Motor neuron (in vitro differentiated cells): ENCODE results near the gene ODC1. TPM values are rescaled to one million over a fixed set of nuclear protein-coding genes. Genes with fewer than 3 reads are reported as not detected.

ENCODE experiments used
- ATAC-seq, 8 experiments: fragments of 200-7000 bp; cut with Tn5 transposase; replicated peaks in 6 of 8; 2 replicates each; pipeline ENCODE4 v1.8.0; 2021; ENCODE audit warnings: mild to moderate bottlenecking in 8 of 8, moderate library complexity in 8 of 8
- H3K27ac ChIP-seq, 2 donors: fragments of 250-450 bp; sonication (Bioruptor Pico); 2 replicates each; pipeline ENCODE4 v1.9.0; 2021; ENCODE audit warnings: antibody characterized with exemption in 2 of 2, mild to moderate bottlenecking in 2 of 2, moderate library complexity in 1 of 2
- H3K4me1 ChIP-seq, 2 donors: fragments of 250-450 bp; sonication (Bioruptor Pico); replicated peaks in 1 of 2; 2 replicates each; pipeline ENCODE4 v1.6.1; 2021; ENCODE audit warnings: antibody characterized with exemption in 2 of 2, mild to moderate bottlenecking in 2 of 2, moderate library complexity in 1 of 2
- H3K4me3 ChIP-seq, 5 donors: fragments of 250-450 bp; sonication (Bioruptor Pico); 2 replicates each; pipeline ENCODE4 v1.9.0; 2021; ENCODE audit warnings: antibody characterized with exemption in 5 of 5, mild to moderate bottlenecking in 5 of 5, moderate library complexity in 4 of 5
- WGBS, 10 experiments: fragments of 450-650 bp; shearing (Covaris generic); methylation state at CpG; one replicate each; pipeline ENCODE4 v1.0.0; 2022; 5-methylcytosine and 5-hydroxymethylcytosine counted together
- in situ Hi-C, 9 experiments: fragments of 400-800 bp; cut with MboI; loops; one replicate each; pipeline ENCODE4 v1.15.0; 2021; ENCODE audit warnings: low sequenced_read_pairs in 9 of 9, low pct_unique_long_range_greater_than_20kb in 2 of 9; ENCODE audit not compliant: unreplicated experiment in 9 of 9
- total RNA-seq, 8 experiments: library from RNA; unstranded; fragments of 300-600 nt; gene quantifications; 2 replicates each; pipeline versions ENCODE4 v1.2.3 to v1.2.4, GENCODE V29; 2022

Gene ODC1
- total RNA-seq, 8 experiments from 2014 or later: 44.7 to 401 (median 283) TPM

GRCh38 chr2:10427618-10427949 is 20.5 kb downstream of the ODC1 start:
- ATAC-seq: peak in 4 of 8 experiments; percentile 5 to 52 (median 14)
- Histone ChIP-seq H3K4me3 (no peak overlapping the region), H3K27ac (peak overlapping the region in 1 of 2 donors; percentile 0), H3K4me1 (peaks cover 21 to 30% of the 10 kb centered on the region in 2 donors)
- 20 to 60% (median 40%) methylated on average over 1 to 9 of the region's 17 CpGs; no CpG with 5 or more reads in 6 of the 10 experiments for WGBS, 10 experiments
- in situ Hi-C loops: loop anchor here in 2 of 9 experiments (10.0 to 25.0 kb wide), 2 partner anchors 293 to 615 kb away; no protein-coding TSS in a partner anchor

- Histone ChIP-seq H3K4me1 (peaks cover 20 to 30% of the 10 kb centered on the region in 2 donors), H3K4me3 (no peak overlapping the region), H3K27ac (peak overlapping the region; percentile 14 to 30)
- in situ Hi-C loops: loop anchor here in 2 of 9 experiments (10.0 to 25.0 kb wide), 2 partner anchors 292 to 615 kb away; no protein-coding TSS in a partner anchor
- ATAC-seq: peak in 5 of 8 experiments; percentile 73 to 82 (median 74)
- 0 to 100% (median 55%) methylated on average over 1 to 7 of the region's 40 CpGs; no CpG with 5 or more reads in 2 of the 10 experiments for WGBS, 10 experiments
Measured at GRCh38 chr2:10426726-10427617, 21.2 kb downstream of the ODC1 start.

GRCh38 chr2:10425699-10426098 is 22.4 kb downstream of the ODC1 start:
- ATAC-seq: peak in 6 of 8 experiments; percentile 41 to 86 (median 68)
- peaks cover 20 to 30% of the 10 kb centered on the region in 2 donors for H3K4me1 ChIP-seq
- H3K4me3 ChIP-seq: no peak overlapping the region
- in situ Hi-C loops: loop anchor here in 2 of 9 experiments (10.0 to 25.0 kb wide), 2 partner anchors 291 to 613 kb away; no protein-coding TSS in a partner anchor
- no peak overlapping the region for H3K27ac ChIP-seq
- WGBS, 10 experiments: 66 to 92% (median 84%) methylated on average over 2 to 5 of the region's 10 CpGs; no CpG with 5 or more reads in 6 of the 10 experiments

- peaks cover 20 to 30% of the 10 kb centered on the region in 2 donors for H3K4me1 ChIP-seq
- H3K4me3 ChIP-seq: no peak overlapping the region
- H3K27ac ChIP-seq: no peak overlapping the region
- ATAC-seq: no peak
- in situ Hi-C loops: loop anchor here in 6 of 9 experiments (10.0 to 25.0 kb wide), 3 partner anchors 288 to 613 kb away; no protein-coding TSS in a partner anchor
- no CpG with 5 or more reads among the region's 8 CpGs for WGBS, 10 experiments
Measured at GRCh38 chr2:10424916-10425505, 23.1 kb downstream of the ODC1 start.

- Histone ChIP-seq H3K4me3 (no peak overlapping the region), H3K27ac (no peak overlapping the region), H3K4me1 (peaks cover 20 to 30% of the 10 kb centered on the region in 2 donors)
- in situ Hi-C loops: loop anchor here in 6 of 9 experiments (10.0 to 25.0 kb wide), 2 partner anchors 287 to 289 kb away; no protein-coding TSS in a partner anchor
- ATAC-seq: no peak
- WGBS, 10 experiments: 70 to 100% (median 95%) methylated on average over 2 to 4 of the region's 11 CpGs; no CpG with 5 or more reads in 4 of the 10 experiments
Measured at GRCh38 chr2:10424051-10424450, 24.1 kb downstream of the ODC1 start.

GRCh38 chr2:10423400-10423774 is 24.7 kb downstream of the ODC1 start:
- in situ Hi-C loops: loop anchor here in 6 of 9 experiments (10.0 to 25.0 kb wide), 2 partner anchors 286 to 289 kb away; no protein-coding TSS in a partner anchor
- no peak overlapping the region for H3K4me3 ChIP-seq
- 85 to 100% (median 97%) methylated on average over 1 to 4 of the region's 6 CpGs; no CpG with 5 or more reads in 6 of the 10 experiments for WGBS, 10 experiments
- ATAC-seq: no peak
- H3K27ac ChIP-seq: no peak overlapping the region
- H3K4me1 ChIP-seq: peaks cover 20 to 30% of the 10 kb centered on the region in 2 donors

GRCh38 chr2:10422732-10423399 is 25.3 kb downstream of the ODC1 start:
- ATAC-seq: no peak
- in situ Hi-C loops: loop anchor here in 6 of 9 experiments (10.0 to 25.0 kb wide), 2 partner anchors 286 to 288 kb away; no protein-coding TSS in a partner anchor
- H3K4me3 ChIP-seq: no peak overlapping the region
- WGBS, 10 experiments: 93 to 100% methylated on average over 3 to 4 of the region's 24 CpGs; no CpG with 5 or more reads in 8 of the 10 experiments
- peaks cover 20 to 29% of the 10 kb centered on the region in 2 donors for H3K4me1 ChIP-seq
- H3K27ac ChIP-seq: no peak overlapping the region

- Histone ChIP-seq H3K4me1 (peaks cover 17 to 23% of the 10 kb centered on the region in 2 donors), H3K27ac (no peak overlapping the region), H3K4me3 (no peak overlapping the region)
- in situ Hi-C loops: loop anchor here in 6 of 9 experiments (10.0 to 25.0 kb wide), 2 partner anchors 285 to 287 kb away; no protein-coding TSS in a partner anchor
- ATAC-seq: no peak
- 43 to 100% (median 89%) methylated on average over 1 to 5 of the region's 6 CpGs; no CpG with 5 or more reads in 4 of the 10 experiments for WGBS, 10 experiments
Measured at GRCh38 chr2:10422251-10422650, 25.9 kb downstream of the ODC1 start.

GRCh38 chr2:10419553-10420257 is 28.4 kb downstream of the ODC1 start:
- Histone ChIP-seq H3K4me3 (no peak overlapping the region), H3K27ac (no peak overlapping the region), H3K4me1 (no peaks in the 10 kb centered on the region)
- WGBS, 10 experiments: 90 to 97% (median 94%) methylated on average over 2 to 19 of the region's 54 CpGs; no CpG with 5 or more reads in 3 of the 10 experiments
- no peak for ATAC-seq
- in situ Hi-C loops: loop anchor here in 7 of 9 experiments (10.0 to 25.0 kb wide), 3 partner anchors 282 to 295 kb away; partner anchors contain the start of gene RRM2 (in 1 of the 7)

- WGBS, 10 experiments: 65 to 100% (median 94%) methylated on average over 2 to 6 of the region's 6 CpGs
- Histone ChIP-seq H3K4me3 (no peak overlapping the region), H3K27ac (no peak overlapping the region), H3K4me1 (no peaks in the 10 kb centered on the region)
- no peak for ATAC-seq
- in situ Hi-C loops: loop anchor here in 6 of 9 experiments (10.0 to 25.0 kb wide), 2 partner anchors 280 to 293 kb away; partner anchors contain the start of gene RRM2 (in 1 of the 6)
Measured at GRCh38 chr2:10417551-10418335, 30.4 kb downstream of the ODC1 start.

GRCh38 chr2:10415640-10416039 is 32.5 kb downstream of the ODC1 start:
- no peak overlapping the region for H3K4me3 ChIP-seq
- in situ Hi-C loops: loop anchor here in 6 of 9 experiments (10.0 to 25.0 kb wide), 2 partner anchors 278 to 291 kb away; partner anchors contain the start of gene RRM2 (in 1 of the 6)
- no peak for ATAC-seq
- peaks cover 3 to 11% of the 10 kb centered on the region in 2 donors for H3K4me1 ChIP-seq
- no peak overlapping the region for H3K27ac ChIP-seq
- 40 to 100% (median 80%) methylated on average over 1 to 2 of the region's 12 CpGs; no CpG with 5 or more reads in 6 of the 10 experiments for WGBS, 10 experiments
